Sigmoid colon (tissue), 4 donors: ENCODE results near the gene NOL8.

Experiments
- POLR2AphosphoS5 ChIP-seq, 4 donors: sonication (generic); formaldehyde crosslinking; IDR thresholded peaks; one replicate each; pipeline ENCODE4 v1.6.1; 2017; ENCODE audit warnings: antibody characterized with exemption in 4 of 4
- TF ChIP-seq, protein P1 (sequence below), 4 experiments: fragments of 450-650 bp in 3 of 4; fragments of 200-600 bp in 1 of 4; IDR thresholded peaks; one replicate each; pipeline ENCODE4 v1.5.1; 2016 to 2019; ENCODE audit warnings: antibody characterized with exemption in 4 of 4, mild to moderate bottlenecking in 3 of 4, moderate library complexity in 2 of 4

DNA sequence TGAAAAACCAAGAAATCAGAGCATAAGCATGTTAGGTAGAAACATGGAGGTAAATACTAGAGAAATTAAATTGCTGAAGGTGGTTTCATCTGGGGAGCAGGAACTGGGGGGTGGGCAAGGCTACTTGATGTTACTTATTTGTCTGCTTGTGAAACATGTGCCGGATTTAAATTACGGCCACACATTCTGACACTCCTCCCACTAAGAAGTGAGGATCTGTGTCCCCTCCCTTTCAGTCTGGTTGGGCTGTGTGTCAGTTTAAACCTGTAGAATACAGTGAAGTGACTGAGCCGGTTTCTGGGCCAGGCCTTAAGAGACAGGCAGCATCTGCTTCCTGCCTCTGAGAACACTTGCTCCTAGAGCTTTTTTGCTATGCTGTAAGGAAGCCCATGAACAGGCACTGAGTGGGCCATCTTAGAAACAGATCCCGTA, 29.3 kb downstream of the NOL8 start:
- TF ChIP-seq, protein P1, sequence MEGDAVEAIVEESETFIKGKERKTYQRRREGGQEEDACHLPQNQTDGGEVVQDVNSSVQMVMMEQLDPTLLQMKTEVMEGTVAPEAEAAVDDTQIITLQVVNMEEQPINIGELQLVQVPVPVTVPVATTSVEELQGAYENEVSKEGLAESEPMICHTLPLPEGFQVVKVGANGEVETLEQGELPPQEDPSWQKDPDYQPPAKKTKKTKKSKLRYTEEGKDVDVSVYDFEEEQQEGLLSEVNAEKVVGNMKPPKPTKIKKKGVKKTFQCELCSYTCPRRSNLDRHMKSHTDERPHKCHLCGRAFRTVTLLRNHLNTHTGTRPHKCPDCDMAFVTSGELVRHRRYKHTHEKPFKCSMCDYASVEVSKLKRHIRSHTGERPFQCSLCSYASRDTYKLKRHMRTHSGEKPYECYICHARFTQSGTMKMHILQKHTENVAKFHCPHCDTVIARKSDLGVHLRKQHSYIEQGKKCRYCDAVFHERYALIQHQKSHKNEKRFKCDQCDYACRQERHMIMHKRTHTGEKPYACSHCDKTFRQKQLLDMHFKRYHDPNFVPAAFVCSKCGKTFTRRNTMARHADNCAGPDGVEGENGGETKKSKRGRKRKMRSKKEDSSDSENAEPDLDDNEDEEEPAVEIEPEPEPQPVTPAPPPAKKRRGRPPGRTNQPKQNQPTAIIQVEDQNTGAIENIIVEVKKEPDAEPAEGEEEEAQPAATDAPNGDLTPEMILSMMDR (IDR thresholded peaks at IDR 0.05) = no peak
- no peak for TF ChIP-seq POLR2AphosphoS5 (IDR thresholded peaks at IDR 0.05)
